Measurements from ENCODE around the gene TLE3.
"Not testable (repeated sequence)": the region's sequence is repeated elsewhere in the genome, so short reads cannot be mapped to it uniquely, and the experiment has no call there.

TLE3 gene

GRCh38 chr15:70125605-70126004, 27.9 kb upstream of the TLE3 start:
- DNase-seq = peak; percentile 44

GRCh38 chr15:70121624-70122302, 24.0 kb upstream of the TLE3 start:
- DNase-seq = no peak

GRCh38 chr15:70120958-70121623, 23.4 kb upstream of the TLE3 start:
- no peak for DNase-seq

- no peak for DNase-seq
Measured at GRCh38 chr15:70119911-70120508, 22.3 kb upstream of the TLE3 start.

- no peak for DNase-seq
Measured at GRCh38 chr15:70118599-70118998, 20.9 kb upstream of the TLE3 start.

- DNase-seq = no peak
Measured at GRCh38 chr15:70116317-70116716, 18.6 kb upstream of the TLE3 start.

- no peak for DNase-seq
Measured at GRCh38 chr15:70114221-70114620, 16.5 kb upstream of the TLE3 start.

GRCh38 chr15:70113304-70113700, 15.6 kb upstream of the TLE3 start:
- DNase-seq = no peak

GRCh38 chr15:70112572-70113303, 15.0 kb upstream of the TLE3 start:
- not testable (repeated sequence) for DNase-seq

- DNase-seq = no peak
Measured at GRCh38 chr15:70112074-70112395, 14.3 kb upstream of the TLE3 start.

- DNase-seq = peak; percentile 75
Measured at GRCh38 chr15:70111203-70112073, 13.7 kb upstream of the TLE3 start.

- DNase-seq = no peak
Measured at GRCh38 chr15:70109978-70110377, 12.3 kb upstream of the TLE3 start.

- DNase-seq = no peak
Measured at GRCh38 chr15:70109531-70109930, 11.8 kb upstream of the TLE3 start.

GRCh38 chr15:70103880-70104626, 6.3 kb upstream of the TLE3 start:
- DNase-seq = no peak

- no peak for DNase-seq
Measured at GRCh38 chr15:70102827-70103226, 5.1 kb upstream of the TLE3 start.

GRCh38 chr15:70101459-70102113, 3.9 kb upstream of the TLE3 start:
- DNase-seq = peak; percentile 61

GRCh38 chr15:70100474-70101341, 3.0 kb upstream of the TLE3 start:
- peak; percentile 69 for DNase-seq

GRCh38 chr15:70099967-70100473, 2.3 kb upstream of the TLE3 start:
- peak; percentile 51 for DNase-seq

- peak; percentile 98 for DNase-seq
Measured at GRCh38 chr15:70099167-70099966, 1.6 kb upstream of the TLE3 start.

All from NCI-H526 treated with DMSO at 0.1 percent for 48 hours (cell line).